ENCODE results near the gene PANK4. TPM values are rescaled to one million over a fixed set of nuclear protein-coding genes. Genes with fewer than 3 reads are reported as not detected.

The PANK4 gene
- total and polyA plus RNA-seq, 12 donors: 26.1 to 56.4 (median 34.5) TPM

DNA sequence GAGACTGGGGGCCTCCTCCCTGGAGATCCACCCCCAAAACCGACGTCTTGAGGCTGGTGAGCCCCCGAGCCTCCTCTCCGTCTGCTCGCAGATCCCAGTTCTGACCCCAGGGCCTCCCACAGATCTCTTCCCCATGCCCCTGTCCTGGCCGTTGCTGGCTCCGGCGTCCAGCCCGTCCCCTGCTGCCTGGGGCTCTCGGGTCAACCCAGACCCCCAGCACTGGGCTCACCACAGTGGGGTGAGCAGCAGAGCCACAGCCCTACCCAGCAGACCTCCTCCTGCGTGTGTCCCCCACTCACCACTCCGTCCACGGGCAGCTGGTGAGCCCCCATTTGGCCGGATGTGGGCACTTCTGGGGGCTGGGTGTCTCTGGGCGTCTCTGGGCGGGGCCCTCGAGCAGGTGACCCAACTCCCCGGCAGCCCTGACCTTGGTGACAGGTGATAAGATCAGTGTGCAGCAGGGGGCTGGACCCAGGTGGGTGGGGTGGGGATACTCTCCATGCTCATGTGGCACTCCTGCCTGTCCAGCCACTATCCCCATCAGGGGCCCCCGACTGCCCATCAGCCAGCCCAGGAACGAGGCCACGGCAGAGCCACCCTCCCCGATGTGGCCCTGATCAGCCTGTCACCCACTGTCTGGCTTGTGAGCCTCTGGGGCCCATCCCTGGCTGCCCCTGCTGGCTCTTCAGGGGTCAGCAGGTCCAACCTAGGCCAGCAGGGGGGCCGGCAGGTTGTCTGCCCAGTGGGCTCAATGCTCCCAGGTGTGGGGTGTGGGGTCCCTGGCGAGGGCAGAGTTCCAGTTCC lies 30.5 kb upstream of the PANK4 start:
- Histone ChIP-seq H3K27ac (peak overlapping the region; percentile 88 to 95 (median 92)), H3K36me3 (peaks cover 0 to 43% (median 2%) of the 10 kb centered on the region in 9 donors), H3K27me3 (peaks cover 0 to 3% (median 0%) of the 10 kb centered on the region in 7 donors), H3K4me1 (peaks cover 8 to 45% (median 32%) of the 10 kb centered on the region in 9 donors), H3K4me3 (peak overlapping the region; percentile 45 to 81 (median 68)), H3K9me3 (no peaks in the 10 kb centered on the region)
- WGBS, 2 donors: 23 to 38% methylated on average over 24 of the region's 24 CpGs
- intact Hi-C loops (cut with DNase I): no loop called here
- TF ChIP-seq, protein P1, sequence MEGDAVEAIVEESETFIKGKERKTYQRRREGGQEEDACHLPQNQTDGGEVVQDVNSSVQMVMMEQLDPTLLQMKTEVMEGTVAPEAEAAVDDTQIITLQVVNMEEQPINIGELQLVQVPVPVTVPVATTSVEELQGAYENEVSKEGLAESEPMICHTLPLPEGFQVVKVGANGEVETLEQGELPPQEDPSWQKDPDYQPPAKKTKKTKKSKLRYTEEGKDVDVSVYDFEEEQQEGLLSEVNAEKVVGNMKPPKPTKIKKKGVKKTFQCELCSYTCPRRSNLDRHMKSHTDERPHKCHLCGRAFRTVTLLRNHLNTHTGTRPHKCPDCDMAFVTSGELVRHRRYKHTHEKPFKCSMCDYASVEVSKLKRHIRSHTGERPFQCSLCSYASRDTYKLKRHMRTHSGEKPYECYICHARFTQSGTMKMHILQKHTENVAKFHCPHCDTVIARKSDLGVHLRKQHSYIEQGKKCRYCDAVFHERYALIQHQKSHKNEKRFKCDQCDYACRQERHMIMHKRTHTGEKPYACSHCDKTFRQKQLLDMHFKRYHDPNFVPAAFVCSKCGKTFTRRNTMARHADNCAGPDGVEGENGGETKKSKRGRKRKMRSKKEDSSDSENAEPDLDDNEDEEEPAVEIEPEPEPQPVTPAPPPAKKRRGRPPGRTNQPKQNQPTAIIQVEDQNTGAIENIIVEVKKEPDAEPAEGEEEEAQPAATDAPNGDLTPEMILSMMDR (IDR thresholded peaks at IDR 0.05): peak in 2 of 9 donors; percentile 7 to 9
- peak in 7 of 8 donors; percentile 1 to 17 (median 12) for ATAC-seq
- DNase-seq: no peak

DNA sequence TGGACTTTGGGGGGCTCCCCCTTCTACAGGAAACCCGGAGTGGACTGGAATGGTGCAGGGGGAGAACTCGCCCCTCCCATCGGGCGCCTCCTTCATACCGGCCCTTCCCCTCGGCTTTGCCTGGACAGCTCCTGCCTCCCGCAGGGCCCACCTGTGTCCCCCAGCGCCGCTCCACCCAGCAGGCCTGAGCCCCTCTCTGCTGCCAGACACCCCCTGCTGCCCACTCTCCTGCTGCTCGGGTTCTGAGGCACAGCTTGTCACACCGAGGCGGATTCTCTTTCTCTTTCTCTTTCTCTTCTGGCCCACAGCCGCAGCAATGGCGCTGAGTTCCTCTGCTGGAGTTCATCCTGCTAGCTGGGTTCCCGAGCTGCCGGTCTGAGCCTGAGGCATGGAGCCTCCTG lies 29.9 kb upstream of the PANK4 start, which contains the start of gene TNFRSF14:
TNFRSF14 (plus strand) TSS at position 95 of the 401 bp plus-strand sequence; CDS start at position 389, 294 bp downstream.
- peaks cover 0 to 3% (median 0%) of the 10 kb centered on the region in 7 donors for H3K27me3 ChIP-seq
- DNase-seq: peak; percentile 55 to 65
- intact Hi-C loops (cut with DNase I): no loop called here
- peak; percentile 20 to 67 (median 50) for ATAC-seq
- H3K27ac ChIP-seq: peak within 1 kb of the TSS; percentile 88 to 95 (median 92)
- peak within 1 kb of the TSS; percentile 45 to 81 (median 68) for H3K4me3 ChIP-seq
- no peaks in the 10 kb centered on the region for H3K9me3 ChIP-seq
- WGBS, 2 donors: 5 to 8% methylated on average over 16 of the region's 16 CpGs
- TF ChIP-seq, protein P1 (IDR thresholded peaks at IDR 0.05): peak in 2 of 9 donors; percentile 19 to 21
- H3K36me3 ChIP-seq: peaks cover 0 to 37% (median 0%) of the 10 kb centered on the region in 9 donors
- H3K4me1 ChIP-seq: peaks cover 8 to 45% (median 32%) of the 10 kb centered on the region in 9 donors

DNA sequence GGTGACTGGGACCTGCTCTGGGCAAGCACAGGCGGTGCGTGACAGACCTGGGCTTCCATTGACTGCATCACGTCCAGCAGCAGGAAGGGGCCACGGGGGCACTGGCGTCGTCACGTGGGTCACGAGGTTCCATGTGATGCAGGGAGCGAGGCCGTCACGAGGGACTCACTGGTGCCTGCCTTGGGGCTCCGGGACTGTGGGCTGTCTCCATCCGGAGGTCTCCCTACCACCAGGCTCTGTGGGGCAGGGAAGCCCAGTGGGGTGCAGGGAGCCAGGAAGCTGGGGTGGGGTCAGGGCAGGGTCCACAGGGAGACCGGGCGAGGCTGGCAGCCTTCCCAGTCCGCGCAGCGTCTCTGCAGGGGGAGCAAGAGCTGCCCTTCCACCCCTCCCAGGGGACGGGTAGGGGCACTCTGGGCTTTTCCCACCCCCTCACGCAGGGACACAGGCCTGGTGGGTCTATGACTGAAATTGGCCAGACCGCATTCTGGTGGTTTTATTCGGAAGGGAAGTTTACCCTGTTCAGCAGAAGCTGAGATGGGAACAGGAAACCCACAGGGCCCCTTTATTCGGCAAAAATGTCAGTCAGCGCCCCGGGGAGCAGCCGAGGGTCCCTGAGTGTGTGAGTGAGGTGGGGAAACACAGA lies 29.4 kb upstream of the PANK4 start:
- peak overlapping the region; percentile 45 to 81 (median 68) for H3K4me3 ChIP-seq
- WGBS, 2 donors: 19 to 23% methylated on average over 26 of the region's 26 CpGs
- H3K27me3 ChIP-seq: peaks cover 0 to 3% (median 0%) of the 10 kb centered on the region in 7 donors
- peaks cover 8 to 45% (median 32%) of the 10 kb centered on the region in 9 donors for H3K4me1 ChIP-seq
- H3K9me3 ChIP-seq: no peaks in the 10 kb centered on the region
- H3K27ac ChIP-seq: peak overlapping the region; percentile 88 to 95 (median 92)
- DNase-seq: peak; percentile 78 to 82
- H3K36me3 ChIP-seq: peaks cover 0 to 32% (median 0%) of the 10 kb centered on the region in 9 donors
- ATAC-seq: peak; percentile 52 to 72 (median 60)
- TF ChIP-seq, protein P1 (IDR thresholded peaks at IDR 0.05): no peak
- intact Hi-C loops (cut with DNase I): no loop called here

Measured in heart right ventricle (tissue), 16 donors.